NCI-H146 treated with DMSO at 0.1 percent for 48 hours (cell line): ENCODE measurements around the gene ST14.
A peak's percentile ranks its signal among the peaks of the same experiment; 100 is the strongest.

ENCODE experiments used
- DNase-seq: peaks from one replicate; lab custom pipeline; 2025; ENCODE audit not compliant: unreplicated experiment; lab: John Stamatoyannopoulos, UW

ST14 gene

GRCh38 chr11:130159657-130160497 is at the start of gene ST14:
Gene ST14 (plus strand): TSS chr11:130159782. CDS start chr11:130159980, 198 bp downstream.
- peak; percentile 52 for DNase-seq

GRCh38 chr11:130110339-130111108 is 49.1 kb upstream of the ST14 start:
- DNase-seq, result no peak

GRCh38 chr11:130112071-130112830 is 47.3 kb upstream of the ST14 start:
- DNase-seq, result no peak

- no peak for DNase-seq
Measured at GRCh38 chr11:130114281-130114680, 45.3 kb upstream of the ST14 start.

DNA sequence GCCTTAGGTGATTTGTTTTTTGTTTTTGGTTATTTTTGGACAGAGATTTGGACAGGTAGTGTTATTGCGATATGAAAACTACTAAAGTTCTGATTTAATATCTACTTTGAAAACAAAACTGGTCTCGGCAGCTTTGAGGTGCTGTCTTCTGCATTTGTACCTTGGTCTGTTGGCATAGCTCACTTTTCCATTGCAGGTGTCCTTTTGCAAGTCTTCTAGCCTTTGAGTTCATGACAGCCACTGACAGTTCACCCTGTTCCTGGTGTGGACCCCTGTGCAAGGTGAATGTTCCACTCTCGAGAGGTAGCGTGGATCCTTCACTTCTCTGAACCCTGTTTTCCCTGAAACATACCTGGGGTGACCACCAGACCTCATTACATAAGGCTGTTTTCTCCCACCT is 44.9 kb upstream of the ST14 start:
- DNase-seq, result no peak

DNA sequence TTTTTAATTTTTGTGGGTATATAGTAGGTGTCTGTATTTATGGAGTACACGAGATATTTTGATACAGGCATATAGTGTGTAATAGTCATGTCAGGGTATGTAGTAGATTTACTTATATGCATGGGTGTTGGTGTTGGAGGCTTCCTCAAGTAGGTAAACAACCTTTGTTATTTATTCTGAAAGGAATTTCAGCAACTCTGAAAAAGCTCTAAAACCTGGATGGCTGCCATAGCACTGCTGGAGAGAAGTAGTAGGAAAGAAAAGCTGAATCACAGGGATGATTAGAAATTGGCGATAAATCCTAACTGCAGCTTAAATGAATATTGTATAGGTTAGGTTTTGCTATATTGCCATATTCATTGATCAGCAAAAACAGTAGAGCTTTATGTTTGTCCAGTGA is 44.4 kb upstream of the ST14 start:
- no peak for DNase-seq

- DNase-seq, result no peak
Measured at GRCh38 chr11:130118165-130118564, 41.4 kb upstream of the ST14 start.

DNA sequence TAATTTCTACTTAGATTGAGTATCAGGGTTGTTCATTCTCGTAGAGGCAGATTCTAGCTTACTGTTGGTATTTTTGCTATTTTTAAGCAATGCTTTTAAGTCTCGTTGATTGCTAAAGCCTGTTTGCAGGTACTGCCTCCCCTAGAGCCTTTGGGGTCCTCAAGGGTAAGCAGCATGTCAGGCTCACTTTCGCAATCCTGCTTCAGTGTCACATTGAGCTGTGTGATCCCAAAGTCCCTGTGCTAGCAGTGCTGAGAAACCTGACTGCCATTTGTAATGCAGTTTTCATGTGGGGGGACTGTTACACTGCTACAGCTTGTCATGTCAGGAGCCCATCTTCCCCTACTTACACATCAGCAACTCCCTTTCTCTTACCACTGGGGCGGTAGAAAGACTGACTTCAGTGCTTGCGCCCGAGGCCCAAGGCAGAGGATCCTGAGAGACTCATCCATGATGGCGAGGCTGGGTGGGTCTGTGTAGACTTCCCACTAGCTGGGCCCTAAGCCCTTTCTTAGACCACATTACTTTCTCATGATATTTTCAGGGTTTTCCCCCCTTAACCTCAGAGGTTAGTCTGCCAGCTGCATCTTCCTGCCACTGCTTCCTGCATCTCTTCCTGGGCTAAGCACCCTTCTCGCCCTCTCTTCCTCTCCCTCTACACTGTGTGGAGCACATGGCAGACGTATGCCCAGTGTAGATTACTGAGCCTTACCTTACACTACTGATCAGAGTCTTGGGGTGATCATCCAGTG is 40.8 kb upstream of the ST14 start:
- no peak for DNase-seq

- DNase-seq, result no peak
Measured at GRCh38 chr11:130120045-130120444, 39.5 kb upstream of the ST14 start.

GRCh38 chr11:130121445-130121978 is 38.1 kb upstream of the ST14 start:
- DNase-seq, result no peak

DNA sequence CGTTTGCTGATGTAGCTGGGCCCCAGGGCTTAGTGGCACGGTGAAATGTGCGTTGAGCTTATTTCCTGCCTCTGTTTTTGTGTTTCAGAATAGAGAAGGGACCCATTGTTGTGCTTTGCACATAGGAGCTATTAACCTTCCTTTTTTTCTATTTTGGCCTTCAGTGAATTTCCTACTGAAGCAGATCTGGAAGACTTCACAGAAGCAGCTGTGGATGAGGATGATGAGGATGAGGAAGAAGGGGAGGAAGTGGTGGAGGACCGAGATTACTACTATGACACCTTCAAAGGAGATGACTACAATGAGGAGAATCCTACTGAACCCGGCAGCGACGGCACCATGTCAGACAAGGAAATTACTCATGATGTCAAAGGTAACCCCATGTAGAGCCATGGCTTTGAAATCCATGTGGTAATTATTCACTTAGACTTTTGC is 37.4 kb upstream of the ST14 start:
- no peak for DNase-seq

DNA sequence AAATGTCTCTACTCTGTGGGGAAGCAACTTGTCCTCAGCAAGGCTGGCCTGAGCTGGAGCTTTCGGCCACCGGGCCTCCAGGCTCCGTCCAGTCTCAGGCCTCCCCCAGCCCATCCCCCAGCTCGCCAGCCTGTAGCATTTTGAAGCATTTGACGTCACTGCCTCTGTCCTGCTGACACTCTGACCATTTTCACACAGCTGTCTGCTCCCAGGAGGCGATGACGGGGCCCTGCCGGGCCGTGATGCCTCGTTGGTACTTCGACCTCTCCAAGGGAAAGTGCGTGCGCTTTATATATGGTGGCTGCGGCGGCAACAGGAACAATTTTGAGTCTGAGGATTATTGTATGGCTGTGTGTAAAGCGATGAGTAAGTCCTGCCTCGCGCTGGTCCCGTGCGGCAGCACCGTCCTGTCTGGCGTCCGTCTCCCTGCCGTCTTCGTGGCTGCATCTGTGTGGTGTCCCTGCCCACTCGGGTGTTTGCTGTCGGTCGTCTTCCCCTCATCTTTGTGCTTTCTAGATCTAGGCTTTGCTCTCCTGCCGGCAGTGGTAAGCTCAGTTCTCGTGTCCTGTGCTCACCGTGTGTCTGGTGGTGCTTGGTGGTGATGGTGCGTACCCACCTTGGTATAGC is 36.1 kb upstream of the ST14 start:
- DNase-seq, result no peak

DNA sequence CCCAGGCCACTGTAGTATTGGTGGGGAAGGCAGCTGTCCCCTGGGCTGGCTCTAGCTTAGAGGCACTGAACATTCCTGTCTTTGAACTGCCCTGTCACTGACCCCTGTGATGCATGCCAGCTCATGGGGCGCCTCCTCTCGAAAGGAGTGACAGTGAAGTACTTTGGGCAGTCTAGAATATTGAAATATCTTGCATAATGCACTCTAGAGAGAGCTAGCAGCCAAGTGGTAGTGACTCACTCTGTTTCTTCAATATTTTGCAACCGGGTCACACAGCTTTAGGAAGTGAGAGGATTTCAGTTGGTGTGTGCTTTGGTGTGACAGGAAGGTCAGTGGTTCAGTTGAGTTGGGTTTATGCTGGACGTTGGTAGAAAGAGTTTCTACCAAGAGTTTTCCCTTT is 35.5 kb upstream of the ST14 start:
- no peak for DNase-seq

DNA sequence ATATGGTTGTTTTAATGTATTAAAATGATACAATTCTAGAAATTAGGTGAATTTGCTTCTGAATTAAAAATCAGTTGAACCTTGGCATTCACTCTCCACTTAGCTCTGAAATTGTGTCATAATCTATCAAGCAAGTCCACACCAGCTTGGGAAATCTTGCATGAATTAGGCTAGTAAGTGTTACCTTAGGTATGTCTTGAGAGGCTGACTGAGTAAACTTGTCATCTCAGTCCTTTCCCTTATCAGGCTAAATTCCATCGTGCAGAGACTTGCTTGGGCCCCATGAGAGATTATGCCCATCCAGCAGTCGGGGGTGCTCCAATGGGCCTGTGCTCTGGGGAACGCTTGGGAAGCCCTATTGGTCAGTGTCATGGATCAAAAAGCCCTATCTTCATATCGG is 33.9 kb upstream of the ST14 start:
- no peak for DNase-seq

- DNase-seq, result no peak
Measured at GRCh38 chr11:130126516-130126915, 33.1 kb upstream of the ST14 start.

DNA sequence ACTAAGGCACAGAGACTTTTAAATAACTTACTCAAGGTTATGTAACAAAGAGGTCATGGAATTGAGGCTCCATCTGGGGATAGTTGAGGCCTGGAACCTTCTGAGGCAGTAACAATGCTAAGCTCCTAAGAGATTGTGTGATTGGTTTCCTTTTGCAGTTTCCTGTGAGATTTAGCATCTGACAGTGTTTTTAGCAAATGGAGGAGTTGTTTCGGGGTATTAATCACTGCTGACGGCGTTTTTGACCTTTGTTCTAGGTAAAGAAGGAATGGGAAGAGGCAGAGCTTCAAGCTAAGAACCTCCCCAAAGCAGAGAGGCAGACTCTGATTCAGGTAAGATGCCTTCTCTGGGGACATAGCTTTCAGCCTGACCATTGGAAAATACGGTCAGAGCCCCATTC is 32.1 kb upstream of the ST14 start:
- no peak for DNase-seq

- no peak for DNase-seq
Measured at GRCh38 chr11:130128626-130129025, 31.0 kb upstream of the ST14 start.

GRCh38 chr11:130129922-130130321 is 29.7 kb upstream of the ST14 start:
- no peak for DNase-seq

- DNase-seq, result peak; percentile 35
Measured at GRCh38 chr11:130131961-130132850, 27.4 kb upstream of the ST14 start.
